Upper lobe of left lung (tissue), 6 donors: Measurements from ENCODE around the gene ASMTL. TPM values are rescaled to one million over a fixed set of nuclear protein-coding genes. Genes with fewer than 3 reads are reported as not detected.
"Not testable (repeated sequence)": the region's sequence is repeated elsewhere in the genome, so short reads cannot be mapped to it uniquely, and the experiment has no call there.

Experiments
- ATAC-seq, 2 donors: fragments of 200-7000 bp; cut with Tn5 transposase; one replicate each; pipeline ENCODE4 v1.9.1; 2022; ENCODE audit warnings: mild to moderate bottlenecking in 2 of 2, moderate library complexity in 2 of 2; ENCODE audit not compliant: low FRiP score in 2 of 2
- DNase-seq, 2 donors: peaks; one replicate each; pipeline ENCODE4 v3.0.0-alpha.2; 2019 to 2020
- H3K27ac ChIP-seq, 4 donors: fragments of 200-600 bp; sonication (generic); one replicate each; pipeline ENCODE4 v1.5.1; 2016 to 2019
- H3K27me3 ChIP-seq, 4 donors: fragments of 200-600 bp; sonication (generic); one replicate each; pipeline ENCODE4 v1.5.1; 2017 to 2019
- H3K36me3 ChIP-seq, 4 donors: fragments of 200-600 bp; sonication (generic); one replicate each; pipeline ENCODE4 v1.5.1; 2016 to 2019
- H3K4me1 ChIP-seq, 4 donors: fragments of 200-600 bp; sonication (generic); one replicate each; pipeline ENCODE4 v1.5.1; 2018 to 2019
- H3K4me3 ChIP-seq, 4 donors: fragments of 200-600 bp; sonication (generic); one replicate each; pipeline ENCODE4 v1.5.1; 2017 to 2019; ENCODE audit warnings: mild to moderate bottlenecking in 2 of 4, moderate library complexity in 1 of 4
- H3K9me3 ChIP-seq, 4 donors: fragments of 200-600 bp; sonication (generic); one replicate each; pipeline ENCODE4 v1.5.1; 2018 to 2019
- CTCF ChIP-seq, 6 experiments: fragments of 450-650 bp in 4 of 6; fragments of 200-600 bp in 2 of 6; sonication (generic) in 2 of 6; IDR thresholded peaks; one replicate each; pipeline ENCODE4 v1.5.1; 2016 to 2019; ENCODE audit warnings: antibody characterized with exemption in 6 of 6
- EP300 ChIP-seq, 4 donors: sonication (generic); formaldehyde crosslinking; IDR thresholded peaks; one replicate each; pipeline ENCODE4 v1.5.1; 2017; ENCODE audit warnings: antibody characterized with exemption in 4 of 4, control low read depth in 2 of 4
- POLR2A ChIP-seq, 4 donors: fragments of 450-650 bp; IDR thresholded peaks; one replicate each; pipeline ENCODE4 v1.5.1; 2016 to 2017; ENCODE audit warnings: antibody characterized with exemption in 4 of 4, mild to moderate bottlenecking in 2 of 4
- POLR2AphosphoS5 ChIP-seq, 2 donors: sonication (generic); formaldehyde crosslinking; IDR thresholded peaks; one replicate each; pipeline ENCODE4 v1.5.1; 2017; ENCODE audit warnings: antibody characterized with exemption in 2 of 2
- whole genome bisulfite sequencing, 2 donors: methylation state at CpG; one replicate each; pipeline ENCODE4 v1.1.5; 2017 to 2018; 5-methylcytosine and 5-hydroxymethylcytosine counted together
- total RNA-seq, 6 donors: library from RNA; depleted of rRNA in 4 of 6; stranded (reverse); fragments of >200 nt in 4 of 6; gene quantifications; one replicate each; pipeline versions ENCODE4 v1.1.0 to v1.2.1, GENCODE V29; 2016 to 2021
- donor health status: DM: no; HTN: no; CAD: no; lungs with moderate emphysema.
- donor health status: DM: no; HTN: yes; CAD: no; lungs with severe emphysema.

ASMTL gene
- total RNA-seq, 6 donors from 2014 or later, result 11.0 to 28.3 (median 23.2) TPM

GRCh38 chrX:1427756-1428155 is 25.0 kb downstream of the ASMTL start:
- 93 to 95% methylated on average over 32 of the region's 32 CpGs for WGBS, 2 donors
- H3K27me3 ChIP-seq, result no peaks in the 10 kb centered on the region
- TF ChIP-seq EP300 (IDR thresholded peaks at IDR 0.05) (no peak), CTCF (IDR thresholded peaks at IDR 0.05) (no peak), POLR2AphosphoS5 (IDR thresholded peaks at IDR 0.05) (no peak), POLR2A (IDR thresholded peaks at IDR 0.05) (no peak)

GRCh38 chrX:1426321-1426720 is 26.4 kb downstream of the ASMTL start:
- H3K4me3 ChIP-seq, H3K4me1 ChIP-seq, DNase-seq, H3K27ac ChIP-seq, ATAC-seq, H3K27me3 ChIP-seq: not testable (repeated sequence)
- peaks cover 4 to 45% (median 21%) of the 10 kb centered on the region in 4 donors for H3K36me3 ChIP-seq
- peaks cover 0 to 12% (median 8%) of the 10 kb centered on the region in 4 donors for H3K9me3 ChIP-seq
- 87 to 90% methylated on average over 13 to 16 of the region's 16 CpGs for WGBS, 2 donors

More at GRCh38 chrX:1427756-1428155, 25.0 kb downstream of the ASMTL start:
- Histone ChIP-seq H3K4me3 (no peak overlapping the region), H3K36me3 (peaks cover 4 to 38% (median 20%) of the 10 kb centered on the region in 4 donors), H3K27ac (no peak overlapping the region), H3K4me1 (no peaks in the 10 kb centered on the region), H3K9me3 (peaks cover 0 to 2% (median under 1%) of the 10 kb centered on the region in 4 donors)
- DNase-seq, result peak in 1 of 2 donors; percentile 82
- peak in 1 of 2 donors; percentile 34 for ATAC-seq

- H3K4me1 ChIP-seq, result no peaks in the 10 kb centered on the region
- DNase-seq, result no peak
- H3K36me3 ChIP-seq, result peaks cover 4 to 49% (median 24%) of the 10 kb centered on the region in 4 donors
Observed at GRCh38 chrX:1425381-1425780, 27.3 kb downstream of the ASMTL start.

GRCh38 chrX:1424147-1424851 is 28.4 kb downstream of the ASMTL start:
- no peak for TF ChIP-seq POLR2AphosphoS5 (IDR thresholded peaks at IDR 0.05)
- 74 to 76% methylated on average over 9 of the region's 9 CpGs for WGBS, 2 donors
- Histone ChIP-seq H3K4me3 (no peak overlapping the region), H3K9me3 (peaks cover 0 to 12% (median 8%) of the 10 kb centered on the region in 4 donors), H3K4me1 (no peaks in the 10 kb centered on the region), H3K27me3 (no peaks in the 10 kb centered on the region), H3K27ac (no peak overlapping the region), H3K36me3 (peaks cover 4 to 53% (median 24%) of the 10 kb centered on the region in 4 donors)
- ATAC-seq, result no peak
- no peak for DNase-seq

More at GRCh38 chrX:1425381-1425780, 27.3 kb downstream of the ASMTL start:
- peaks cover 0 to 12% (median 8%) of the 10 kb centered on the region in 4 donors for H3K9me3 ChIP-seq
- no peaks in the 10 kb centered on the region for H3K27me3 ChIP-seq
- WGBS, 2 donors, result 79 to 80% methylated on average over 10 of the region's 10 CpGs
- TF ChIP-seq POLR2AphosphoS5 (IDR thresholded peaks at IDR 0.05), result no peak
- TF ChIP-seq POLR2A (IDR thresholded peaks at IDR 0.05), result no peak
- H3K27ac ChIP-seq, result no peak overlapping the region
- ATAC-seq, result no peak
- no peak overlapping the region for H3K4me3 ChIP-seq

- ATAC-seq (no peak), DNase-seq (no peak)
- Histone ChIP-seq H3K36me3 (peaks cover 4 to 64% (median 30%) of the 10 kb centered on the region in 4 donors), H3K27me3 (no peaks in the 10 kb centered on the region), H3K9me3 (peaks cover 0 to 12% (median 11%) of the 10 kb centered on the region in 4 donors), H3K4me3 (no peak overlapping the region), H3K27ac (no peak overlapping the region), H3K4me1 (no peaks in the 10 kb centered on the region)
- TF ChIP-seq POLR2AphosphoS5 (IDR thresholded peaks at IDR 0.05), result no peak
- WGBS, 2 donors, result 50% methylated on average over 2 of the region's 2 CpGs
Observed at GRCh38 chrX:1423215-1423614, 29.5 kb downstream of the ASMTL start.

- no peak overlapping the region for H3K4me3 ChIP-seq
- peaks cover 4 to 61% (median 28%) of the 10 kb centered on the region in 4 donors for H3K36me3 ChIP-seq
- H3K27me3 ChIP-seq, result no peaks in the 10 kb centered on the region
- H3K4me1 ChIP-seq, result no peaks in the 10 kb centered on the region
- DNase-seq (no peak), ATAC-seq (no peak)
- peaks cover 0 to 12% (median 11%) of the 10 kb centered on the region in 4 donors for H3K9me3 ChIP-seq
- TF ChIP-seq EP300 (IDR thresholded peaks at IDR 0.05) (no peak), CTCF (IDR thresholded peaks at IDR 0.05) (no peak), POLR2A (IDR thresholded peaks at IDR 0.05) (no peak), POLR2AphosphoS5 (IDR thresholded peaks at IDR 0.05) (no peak)
- 94 to 95% methylated on average over 3 to 4 of the region's 4 CpGs for WGBS, 2 donors
- H3K27ac ChIP-seq, result no peak overlapping the region
Observed at GRCh38 chrX:1422135-1422465, 30.6 kb downstream of the ASMTL start.
